ENCODE data around the gene CEACAM4.
"Not testable (repeated sequence)": the region's sequence is repeated elsewhere in the genome, so short reads cannot be mapped to it uniquely, and the experiment has no call there.

Gene CEACAM4

GRCh38 chr19:41584931-41585330 is 41.9 kb downstream of the CEACAM4 start:
- TF ChIP-seq ZFX (IDR thresholded peaks at IDR 0.05; ENCODE audit: borderline replicate concordance) (no peak), CTCF (IDR thresholded peaks at IDR 0.05) (no peak)
- H3K27ac ChIP-seq, result no peak overlapping the region

GRCh38 chr19:41584260-41584810 is 42.5 kb downstream of the CEACAM4 start:
- TF ChIP-seq CTCF (IDR thresholded peaks at IDR 0.05), result no peak
- TF ChIP-seq ZFX (IDR thresholded peaks at IDR 0.05; ENCODE audit: borderline replicate concordance), result no peak

GRCh38 chr19:41582577-41583182 is 44.2 kb downstream of the CEACAM4 start:
- H3K27ac ChIP-seq, result not testable (repeated sequence)

More at GRCh38 chr19:41584260-41584810, 42.5 kb downstream of the CEACAM4 start:
- H3K27ac ChIP-seq, result no peak overlapping the region

GRCh38 chr19:41581068-41581467 is 45.8 kb downstream of the CEACAM4 start:
- H3K27ac ChIP-seq, result not testable (repeated sequence)

- H3K27ac ChIP-seq, result no peak overlapping the region
- TF ChIP-seq CTCF (IDR thresholded peaks at IDR 0.05), result no peak
- TF ChIP-seq ZFX (IDR thresholded peaks at IDR 0.05; ENCODE audit: borderline replicate concordance), result no peak
Observed at GRCh38 chr19:41578886-41579285, 48.0 kb downstream of the CEACAM4 start.

GRCh38 chr19:41577833-41578232 is 49.0 kb downstream of the CEACAM4 start:
- H3K27ac ChIP-seq, result no peak overlapping the region

GRCh38 chr19:41577144-41577830 is 49.6 kb downstream of the CEACAM4 start:
- TF ChIP-seq CTCF (IDR thresholded peaks at IDR 0.05) (no peak), ZFX (IDR thresholded peaks at IDR 0.05; ENCODE audit: borderline replicate concordance) (no peak)
- no peak overlapping the region for H3K27ac ChIP-seq

More at GRCh38 chr19:41577833-41578232, 49.0 kb downstream of the CEACAM4 start:
- TF ChIP-seq ZFX (IDR thresholded peaks at IDR 0.05; ENCODE audit: borderline replicate concordance) (no peak), CTCF (IDR thresholded peaks at IDR 0.05) (no peak)

- TF ChIP-seq ZFX (IDR thresholded peaks at IDR 0.05; ENCODE audit: borderline replicate concordance) (no peak), CTCF (IDR thresholded peaks at IDR 0.05) (no peak)
- no peak within 1 kb of the TSS for H3K27ac ChIP-seq
Observed at GRCh38 chr19:41575998-41576397, 50.9 kb downstream of the CEACAM4 start, which contains the start of gene CEACAM21. TSS of gene CEACAM21 (plus strand) at chr19:41576166. CDS start at chr19:41576275, 109 bp downstream.
